Measurements from ENCODE around the gene CYP4F2.
"Not testable (repeated sequence)": the region's sequence is repeated elsewhere in the genome, so short reads cannot be mapped to it uniquely, and the experiment has no call there.

Gene CYP4F2

DNA sequence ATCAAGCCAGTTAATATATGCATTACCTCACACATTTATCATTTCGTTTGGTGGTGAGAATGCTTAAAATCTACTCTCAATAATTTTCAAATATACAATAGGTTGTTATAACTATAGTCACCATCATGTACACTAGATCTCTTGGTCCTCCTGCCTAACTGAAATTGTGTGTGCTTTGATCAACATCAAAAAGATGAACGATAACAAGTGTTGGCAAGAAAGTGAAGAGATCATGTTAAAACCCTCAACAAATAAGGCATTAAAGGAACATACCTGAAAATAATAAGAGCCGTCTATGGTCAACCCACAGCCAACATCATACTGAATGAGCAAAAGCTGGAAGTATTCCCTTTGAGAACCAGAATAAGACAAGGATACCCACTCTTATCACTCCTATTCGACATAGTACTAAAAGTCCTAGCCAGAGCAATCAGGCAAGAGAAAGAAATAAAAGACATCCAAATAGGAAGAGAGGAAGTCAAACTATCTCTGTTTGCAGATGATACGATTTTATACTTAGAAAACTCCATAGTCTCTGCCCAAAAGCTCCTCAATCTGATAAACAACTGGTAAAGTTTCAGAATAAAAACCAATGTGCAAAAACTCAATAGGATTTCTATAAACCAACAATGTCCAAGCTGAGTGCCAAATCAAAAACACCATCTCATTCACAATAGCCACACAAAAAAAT is 54.5 kb downstream of the CYP4F2 start:
- POLR2A ChIA-PET: no interaction called here
- DNase-seq (ENCODE audit: low read depth, low spot score): no peak

GRCh38 chr19:15841875-15842569 is 55.9 kb downstream of the CYP4F2 start:
- ChIA-PET CTCF (no interaction called here), POLR2A (no interaction called here)
- H3K4me3 ChIP-seq (ENCODE audit: low read depth, low read length): no peak overlapping the region
- DNase-seq (ENCODE audit: low read depth, low spot score): no peak
- TF ChIP-seq, protein P1, sequence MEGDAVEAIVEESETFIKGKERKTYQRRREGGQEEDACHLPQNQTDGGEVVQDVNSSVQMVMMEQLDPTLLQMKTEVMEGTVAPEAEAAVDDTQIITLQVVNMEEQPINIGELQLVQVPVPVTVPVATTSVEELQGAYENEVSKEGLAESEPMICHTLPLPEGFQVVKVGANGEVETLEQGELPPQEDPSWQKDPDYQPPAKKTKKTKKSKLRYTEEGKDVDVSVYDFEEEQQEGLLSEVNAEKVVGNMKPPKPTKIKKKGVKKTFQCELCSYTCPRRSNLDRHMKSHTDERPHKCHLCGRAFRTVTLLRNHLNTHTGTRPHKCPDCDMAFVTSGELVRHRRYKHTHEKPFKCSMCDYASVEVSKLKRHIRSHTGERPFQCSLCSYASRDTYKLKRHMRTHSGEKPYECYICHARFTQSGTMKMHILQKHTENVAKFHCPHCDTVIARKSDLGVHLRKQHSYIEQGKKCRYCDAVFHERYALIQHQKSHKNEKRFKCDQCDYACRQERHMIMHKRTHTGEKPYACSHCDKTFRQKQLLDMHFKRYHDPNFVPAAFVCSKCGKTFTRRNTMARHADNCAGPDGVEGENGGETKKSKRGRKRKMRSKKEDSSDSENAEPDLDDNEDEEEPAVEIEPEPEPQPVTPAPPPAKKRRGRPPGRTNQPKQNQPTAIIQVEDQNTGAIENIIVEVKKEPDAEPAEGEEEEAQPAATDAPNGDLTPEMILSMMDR (IDR thresholded peaks at IDR 0.05; ENCODE audit: insufficient read depth, low read length, missing control alignments): no peak

More for the DNA sequence above, 54.5 kb downstream of the CYP4F2 start:
- TF ChIP-seq, protein P1 (IDR thresholded peaks at IDR 0.05; ENCODE audit: insufficient read depth, low read length, missing control alignments): no peak
- H3K4me3 ChIP-seq (ENCODE audit: low read depth, low read length): no peak overlapping the region
- CTCF ChIA-PET: no interaction called here

- H3K4me3 ChIP-seq (ENCODE audit: low read depth, low read length): no peak overlapping the region
- TF ChIP-seq, protein P1 (IDR thresholded peaks at IDR 0.05; ENCODE audit: insufficient read depth, low read length, missing control alignments): no peak
- no peak for DNase-seq (ENCODE audit: low read depth, low spot score)
- ChIA-PET CTCF (no interaction called here), POLR2A (no interaction called here)
These were observed 57.0 kb downstream of the CYP4F2 start for GRCh38 chr19:15840833-15841232.

DNA sequence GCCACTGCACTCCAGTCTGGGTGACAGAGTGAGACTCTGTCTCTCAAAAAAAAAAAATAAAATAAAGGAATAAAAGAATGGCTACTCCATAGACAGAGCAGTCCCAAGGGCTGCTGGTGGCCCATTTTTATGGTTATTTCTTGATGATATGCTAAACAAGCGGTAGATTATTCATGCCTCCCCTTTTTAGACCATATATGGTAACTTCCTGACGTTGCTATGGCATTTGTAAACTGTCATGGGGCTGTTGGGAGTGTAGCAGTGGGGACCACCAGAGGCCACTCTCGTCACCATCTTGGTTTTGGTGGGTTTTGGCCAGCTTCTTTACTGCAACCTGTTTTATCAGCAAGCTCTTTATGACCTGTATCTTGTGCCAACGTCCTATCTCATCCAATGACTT is 58.0 kb downstream of the CYP4F2 start:
- POLR2A ChIA-PET: not testable (repeated sequence)

GRCh38 chr19:15838351-15838750 is 59.5 kb downstream of the CYP4F2 start:
- no peak overlapping the region for H3K4me3 ChIP-seq (ENCODE audit: low read depth, low read length)
- TF ChIP-seq, protein P1 (IDR thresholded peaks at IDR 0.05; ENCODE audit: insufficient read depth, low read length, missing control alignments): no peak
- DNase-seq (ENCODE audit: low read depth, low spot score): no peak
- CTCF ChIA-PET: no interaction called here
- POLR2A ChIA-PET: no interaction called here

More for the DNA sequence above, 58.0 kb downstream of the CYP4F2 start:
- DNase-seq (ENCODE audit: low read depth, low spot score); CTCF ChIA-PET; H3K4me3 ChIP-seq (ENCODE audit: low read depth, low read length): not testable (repeated sequence)

DNA sequence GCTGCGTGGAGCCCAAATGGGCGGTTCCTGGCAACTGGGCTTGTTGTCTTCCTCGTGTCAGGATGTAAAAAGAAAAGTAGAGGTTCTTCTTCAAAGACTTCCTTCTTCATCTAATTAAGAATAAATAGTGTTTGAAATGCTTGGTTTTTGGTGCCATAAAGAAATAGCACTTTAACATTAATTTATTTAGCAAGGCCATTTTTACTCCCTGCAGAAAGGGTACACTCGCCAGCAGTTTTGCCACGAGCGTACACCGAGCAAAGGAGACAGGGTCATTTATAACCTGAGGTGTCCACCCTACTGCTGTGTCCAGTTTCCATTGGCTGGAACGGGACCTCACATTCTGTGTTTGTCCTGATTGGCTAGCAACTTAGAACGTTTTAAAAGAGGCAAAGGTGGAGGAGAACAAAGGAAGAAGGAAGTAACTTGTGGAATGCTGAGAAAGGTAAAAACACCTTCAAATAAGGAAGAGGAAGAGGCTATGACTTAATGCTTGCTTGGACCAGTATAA is 60.6 kb downstream of the CYP4F2 start:
- peak overlapping the region; percentile 81 for H3K4me3 ChIP-seq (ENCODE audit: low read depth, low read length)
- TF ChIP-seq, protein P1 (IDR thresholded peaks at IDR 0.05; ENCODE audit: insufficient read depth, low read length, missing control alignments): no peak
- ChIA-PET CTCF (no interaction called here), POLR2A (interaction anchor here (0.9 kb wide), 1 partner anchor 21 kb away, joined by 4 read pairs; no protein-coding TSS in a partner anchor)
- DNase-seq (ENCODE audit: low read depth, low spot score): no peak

All from AG04449 (cell line).